Liver (tissue), 10 donors: Measurements from ENCODE around the gene PLD3. TPM values are rescaled to one million over a fixed set of nuclear protein-coding genes. Genes with fewer than 3 reads are reported as not detected.

ENCODE experiments used
- DNase-seq: peaks from one replicate; pipeline ENCODE4 v3.0.0-alpha.2; 2017; ENCODE audit warnings: low spot score
- H3K27ac ChIP-seq, 2 donors: one replicate each; pipeline ENCODE4 v1.7.0; 2013; ENCODE audit warnings: inconsistent platforms in 2 of 2, low read length in 2 of 2, control low read depth in 1 of 2, low read depth in 1 of 2, mild to moderate bottlenecking in 1 of 2
- H3K27me3 ChIP-seq, 4 donors: one replicate each; pipeline versions ENCODE4 v1.6.1 to v1.7.0; 2013; ENCODE audit warnings: low read length in 3 of 4, inconsistent platforms in 1 of 4, mild to moderate bottlenecking in 1 of 4, moderate library complexity in 1 of 4; ENCODE audit not compliant: control insufficient read depth in 4 of 4, insufficient read depth in 4 of 4
- H3K36me3 ChIP-seq, 4 donors: one replicate each; pipeline versions ENCODE4 v1.6.1 to v1.7.0; 2013; ENCODE audit warnings: low read length in 3 of 4, mild to moderate bottlenecking in 3 of 4, low read depth in 1 of 4, moderate library complexity in 1 of 4; ENCODE audit not compliant: control insufficient read depth in 4 of 4, insufficient read depth in 3 of 4
- H3K4me1 ChIP-seq, 4 donors: one replicate each; pipeline versions ENCODE4 v1.6.1 to v1.7.0; 2013; ENCODE audit warnings: low read length in 3 of 4, mild to moderate bottlenecking in 3 of 4, moderate library complexity in 1 of 4; ENCODE audit not compliant: control insufficient read depth in 4 of 4, insufficient read depth in 4 of 4
- H3K4me3 ChIP-seq, 3 donors: one replicate each; pipeline versions ENCODE4 v1.6.1 to v1.7.0; 2013; ENCODE audit warnings: low read length in 3 of 3, control low read depth in 1 of 3, low read depth in 1 of 3, mild to moderate bottlenecking in 1 of 3
- H3K9ac ChIP-seq, 2 donors: one replicate each; pipeline ENCODE4 v1.7.0; 2013; ENCODE audit warnings: low read length in 2 of 2, mild to moderate bottlenecking in 2 of 2, moderate library complexity in 2 of 2, control low read depth in 1 of 2, low read depth in 1 of 2
- H3K9me3 ChIP-seq, 4 donors: one replicate each; pipeline versions ENCODE4 v1.6.1 to v1.7.0; 2013; ENCODE audit warnings: low read length in 3 of 4; ENCODE audit not compliant: control insufficient read depth in 4 of 4
- EGR1 ChIP-seq, 2 donors: IDR thresholded peaks; 2 replicates each; pipeline ENCODE4 v1.6.1; 2016 to 2018; ENCODE audit warnings: antibody characterized with exemption in 2 of 2, low read depth in 2 of 2
- FOXA1 ChIP-seq: IDR thresholded peaks from 2 replicates; pipeline ENCODE4 v1.6.1; 2016; ENCODE audit warnings: antibody characterized with exemption
- FOXA2 ChIP-seq: IDR thresholded peaks from 2 replicates; pipeline ENCODE4 v1.6.1; 2016; ENCODE audit warnings: antibody characterized with exemption
- GABPA ChIP-seq, 2 donors: IDR thresholded peaks in 1 of 2; conservative IDR thresholded peaks in 1 of 2; 2 replicates each; pipeline ENCODE4 v1.6.1; 2016; ENCODE audit warnings: antibody characterized with exemption in 2 of 2, mild to moderate bottlenecking in 1 of 2, moderate library complexity in 1 of 2
- HNF4A ChIP-seq, 2 donors: conservative IDR thresholded peaks; 2 replicates each; pipeline ENCODE4 v1.6.1; 2016; ENCODE audit warnings: antibody characterized with exemption in 2 of 2, mild to moderate bottlenecking in 2 of 2
- HNF4G ChIP-seq: IDR thresholded peaks from 2 replicates; pipeline ENCODE4 v1.6.1; 2016; ENCODE audit warnings: antibody characterized with exemption
- JUND ChIP-seq, 2 donors: IDR thresholded peaks; 2 replicates each; pipeline ENCODE4 v1.6.1; 2016; ENCODE audit warnings: antibody characterized with exemption in 2 of 2
- NR2F2 ChIP-seq: IDR thresholded peaks from 2 replicates; pipeline ENCODE4 v1.6.1; 2016; ENCODE audit warnings: antibody characterized with exemption
- RAD21 ChIP-seq, 2 donors: IDR thresholded peaks; 2 replicates each; pipeline ENCODE4 v1.6.1; 2016; ENCODE audit warnings: antibody characterized with exemption in 2 of 2, mild to moderate bottlenecking in 2 of 2
- RXRA ChIP-seq, 2 donors: IDR thresholded peaks; 2 replicates each; pipeline ENCODE4 v1.6.1; 2017 to 2018; ENCODE audit warnings: antibody characterized with exemption in 2 of 2, mild to moderate bottlenecking in 1 of 2
- SP1 ChIP-seq: IDR thresholded peaks from 2 replicates; pipeline ENCODE4 v1.6.1; 2018; ENCODE audit warnings: antibody characterized with exemption, mild to moderate bottlenecking
- TAF1 ChIP-seq: conservative IDR thresholded peaks from 2 replicates; pipeline ENCODE4 v1.6.1; 2016; ENCODE audit warnings: antibody characterized with exemption, mild to moderate bottlenecking
- YY1 ChIP-seq: IDR thresholded peaks from 2 replicates; pipeline ENCODE4 v1.6.1; 2016; ENCODE audit warnings: antibody characterized with exemption, mild to moderate bottlenecking
- WGBS: extraction: QIAGEN DNeasy Blood & Tissue Kit; methylation state at CpG from one replicate; pipeline ENCODE4 v1.1.7; 2013; 5-methylcytosine and 5-hydroxymethylcytosine counted together
- polyA plus RNA-seq, 2 donors: library from polyadenylated mRNA; stranded (reverse) in 1 of 2; unstranded in 1 of 2; fragments of 200-250 nt in 1 of 2; fragments of >200 nt in 1 of 2; fragmentation: Nextera tagmentation in 1 of 2; extraction: Ambion mirVana in 1 of 2; gene quantifications; one replicate each; pipeline versions ENCODE4 v1.2.1 to v1.2.3, GENCODE V29; 2013 to 2015
- small RNA-seq: library from RNA; depleted of rRNA; stranded (forward); fragments of <200 nt; gene quantifications from one replicate; pipeline ENCODE3, GENCODE V24; 2014
- total RNA-seq, 2 donors: library from RNA; depleted of rRNA; stranded (reverse); fragments of >200 nt; gene quantifications; one replicate each; pipeline ENCODE4 v1.2.3, GENCODE V29; 2014
- TF ChIP-seq, protein P1 (sequence below): IDR thresholded peaks from 2 replicates; pipeline ENCODE4 v1.6.1; 2016; ENCODE audit warnings: antibody characterized with exemption
- TF ChIP-seq, protein P2 (sequence below): IDR thresholded peaks from 2 replicates; pipeline ENCODE4 v1.6.1; 2016; ENCODE audit warnings: antibody characterized with exemption
- TF ChIP-seq, protein P3 (sequence below): IDR thresholded peaks from 2 replicates; pipeline ENCODE4 v1.6.1; 2016; ENCODE audit warnings: antibody characterized with exemption
- TF ChIP-seq, protein P4 (sequence below): fragments of 150-350 bp; IDR thresholded peaks from 2 replicates; pipeline ENCODE4 v1.5.1; 2017; ENCODE audit warnings: improper control_type of control experiment, low read depth, low read length; ENCODE audit not compliant: missing input control
- TF ChIP-seq, protein P5 (sequence below): IDR thresholded peaks from 2 replicates; pipeline ENCODE4 v1.6.1; 2016; ENCODE audit warnings: antibody characterized with exemption, mild to moderate bottlenecking
- donor health status: healthy.
- donor health status: healthy.
- donor health status: healthy.
- donor health status: healthy.
- donor health status: healthy.

The PLD3 gene
- total and polyA plus RNA-seq, 4 donors = 56.0 to 125 (median 105) TPM

DNA sequence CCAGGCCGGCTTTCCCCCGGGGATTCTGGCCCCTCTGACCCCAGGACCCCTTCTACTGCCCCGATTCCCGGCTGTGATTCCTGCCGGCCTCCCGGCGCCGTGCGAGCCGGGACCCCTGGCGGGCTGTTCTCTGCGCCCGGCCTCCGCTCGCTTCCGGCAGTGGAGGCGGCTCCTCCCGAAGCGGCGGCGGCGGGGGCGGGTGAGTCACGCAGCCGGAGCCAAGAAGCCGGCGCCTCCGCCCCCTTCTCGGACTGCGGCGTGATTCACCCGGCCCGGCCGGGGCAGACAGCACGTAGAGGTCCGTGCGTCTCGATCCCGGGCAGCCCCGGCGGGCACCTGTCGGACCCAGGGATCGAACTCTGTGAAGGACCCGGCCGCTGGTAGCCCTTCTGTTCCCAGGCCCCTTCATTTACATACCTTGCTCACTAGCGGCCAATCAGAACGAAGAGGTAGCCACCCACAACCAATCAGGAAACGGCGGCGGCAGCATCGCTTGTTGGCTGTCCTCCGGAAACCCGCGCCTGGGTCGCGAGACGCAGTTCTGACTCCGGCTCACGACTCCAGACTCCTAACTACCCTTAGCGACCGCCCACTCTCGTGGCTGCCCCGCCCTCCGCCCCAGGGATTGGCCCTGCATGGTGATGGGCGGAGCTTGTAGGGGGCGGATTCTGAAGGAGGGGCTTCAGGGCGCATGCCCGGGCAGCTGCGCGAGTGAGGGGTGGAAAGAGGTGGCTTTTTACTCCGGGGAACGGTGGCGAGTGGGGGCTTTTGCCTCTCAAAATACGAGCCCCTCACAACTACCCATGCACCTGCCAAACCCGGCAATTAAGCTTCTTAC lies 77.2 kb downstream of the PLD3 start, which contains the start of gene SERTAD1:
Gene SERTAD1, minus strand, starts transcription at position 543 of the 838 bp plus-strand sequence. CDS start 2,446 bp downstream, outside the sequence.
- H3K4me1 ChIP-seq = peaks cover 0 to 16% (median 9%) of the 10 kb centered on the region in 4 donors
- peak within 1 kb of the TSS; percentile 74 to 82 (median 74) for H3K4me3 ChIP-seq
- no peaks in the 10 kb centered on the region for H3K27me3 ChIP-seq
- no peaks in the 10 kb centered on the region for H3K9me3 ChIP-seq
- under 1% methylated on average over 75 of the region's 75 CpGs for WGBS
- peak within 1 kb of the TSS; percentile 88 to 95 for H3K27ac ChIP-seq
- DNase-seq = peak; percentile 100
- peak within 1 kb of the TSS; percentile 76 to 87 for H3K9ac ChIP-seq
- TF ChIP-seq, protein P1, sequence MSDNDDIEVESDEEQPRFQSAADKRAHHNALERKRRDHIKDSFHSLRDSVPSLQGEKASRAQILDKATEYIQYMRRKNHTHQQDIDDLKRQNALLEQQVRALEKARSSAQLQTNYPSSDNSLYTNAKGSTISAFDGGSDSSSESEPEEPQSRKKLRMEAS = peak; percentile 94
- TF ChIP-seq, protein P2, sequence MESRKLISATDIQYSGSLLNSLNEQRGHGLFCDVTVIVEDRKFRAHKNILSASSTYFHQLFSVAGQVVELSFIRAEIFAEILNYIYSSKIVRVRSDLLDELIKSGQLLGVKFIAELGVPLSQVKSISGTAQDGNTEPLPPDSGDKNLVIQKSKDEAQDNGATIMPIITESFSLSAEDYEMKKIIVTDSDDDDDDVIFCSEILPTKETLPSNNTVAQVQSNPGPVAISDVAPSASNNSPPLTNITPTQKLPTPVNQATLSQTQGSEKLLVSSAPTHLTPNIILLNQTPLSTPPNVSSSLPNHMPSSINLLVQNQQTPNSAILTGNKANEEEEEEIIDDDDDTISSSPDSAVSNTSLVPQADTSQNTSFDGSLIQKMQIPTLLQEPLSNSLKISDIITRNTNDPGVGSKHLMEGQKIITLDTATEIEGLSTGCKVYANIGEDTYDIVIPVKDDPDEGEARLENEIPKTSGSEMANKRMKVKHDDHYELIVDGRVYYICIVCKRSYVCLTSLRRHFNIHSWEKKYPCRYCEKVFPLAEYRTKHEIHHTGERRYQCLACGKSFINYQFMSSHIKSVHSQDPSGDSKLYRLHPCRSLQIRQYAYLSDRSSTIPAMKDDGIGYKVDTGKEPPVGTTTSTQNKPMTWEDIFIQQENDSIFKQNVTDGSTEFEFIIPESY = peak; percentile 82
- TF ChIP-seq JUND (IDR thresholded peaks at IDR 0.05) (peak; percentile 22 to 23), SP1 (peak; percentile 97), TAF1 (peak; percentile 97), HNF4A (conservative IDR thresholded peaks at IDR 0.05) (peak; percentile 46 to 48), RXRA (IDR thresholded peaks at IDR 0.05) (peak; percentile 61 to 72), RAD21 (IDR thresholded peaks at IDR 0.05) (peak; percentile 25 to 34), GABPA (IDR thresholded peaks at IDR 0.05 in 1 of 2, conservative IDR thresholded peaks at IDR 0.05 in 1 of 2) (peak in 1 of 2 donors; percentile 64), FOXA1 (peak; percentile 66), NR2F2 (no peak), FOXA2 (no peak), HNF4G (no peak), EGR1 (IDR thresholded peaks at IDR 0.05; ENCODE audit: low read depth in 2 of 2) (peak; percentile 70 to 80), YY1 (peak; percentile 81)
- TF ChIP-seq, protein P3, sequence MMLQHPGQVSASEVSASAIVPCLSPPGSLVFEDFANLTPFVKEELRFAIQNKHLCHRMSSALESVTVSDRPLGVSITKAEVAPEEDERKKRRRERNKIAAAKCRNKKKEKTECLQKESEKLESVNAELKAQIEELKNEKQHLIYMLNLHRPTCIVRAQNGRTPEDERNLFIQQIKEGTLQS = no peak
- TF ChIP-seq, protein P4, sequence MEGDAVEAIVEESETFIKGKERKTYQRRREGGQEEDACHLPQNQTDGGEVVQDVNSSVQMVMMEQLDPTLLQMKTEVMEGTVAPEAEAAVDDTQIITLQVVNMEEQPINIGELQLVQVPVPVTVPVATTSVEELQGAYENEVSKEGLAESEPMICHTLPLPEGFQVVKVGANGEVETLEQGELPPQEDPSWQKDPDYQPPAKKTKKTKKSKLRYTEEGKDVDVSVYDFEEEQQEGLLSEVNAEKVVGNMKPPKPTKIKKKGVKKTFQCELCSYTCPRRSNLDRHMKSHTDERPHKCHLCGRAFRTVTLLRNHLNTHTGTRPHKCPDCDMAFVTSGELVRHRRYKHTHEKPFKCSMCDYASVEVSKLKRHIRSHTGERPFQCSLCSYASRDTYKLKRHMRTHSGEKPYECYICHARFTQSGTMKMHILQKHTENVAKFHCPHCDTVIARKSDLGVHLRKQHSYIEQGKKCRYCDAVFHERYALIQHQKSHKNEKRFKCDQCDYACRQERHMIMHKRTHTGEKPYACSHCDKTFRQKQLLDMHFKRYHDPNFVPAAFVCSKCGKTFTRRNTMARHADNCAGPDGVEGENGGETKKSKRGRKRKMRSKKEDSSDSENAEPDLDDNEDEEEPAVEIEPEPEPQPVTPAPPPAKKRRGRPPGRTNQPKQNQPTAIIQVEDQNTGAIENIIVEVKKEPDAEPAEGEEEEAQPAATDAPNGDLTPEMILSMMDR = peak; percentile 39
- TF ChIP-seq, protein P5, sequence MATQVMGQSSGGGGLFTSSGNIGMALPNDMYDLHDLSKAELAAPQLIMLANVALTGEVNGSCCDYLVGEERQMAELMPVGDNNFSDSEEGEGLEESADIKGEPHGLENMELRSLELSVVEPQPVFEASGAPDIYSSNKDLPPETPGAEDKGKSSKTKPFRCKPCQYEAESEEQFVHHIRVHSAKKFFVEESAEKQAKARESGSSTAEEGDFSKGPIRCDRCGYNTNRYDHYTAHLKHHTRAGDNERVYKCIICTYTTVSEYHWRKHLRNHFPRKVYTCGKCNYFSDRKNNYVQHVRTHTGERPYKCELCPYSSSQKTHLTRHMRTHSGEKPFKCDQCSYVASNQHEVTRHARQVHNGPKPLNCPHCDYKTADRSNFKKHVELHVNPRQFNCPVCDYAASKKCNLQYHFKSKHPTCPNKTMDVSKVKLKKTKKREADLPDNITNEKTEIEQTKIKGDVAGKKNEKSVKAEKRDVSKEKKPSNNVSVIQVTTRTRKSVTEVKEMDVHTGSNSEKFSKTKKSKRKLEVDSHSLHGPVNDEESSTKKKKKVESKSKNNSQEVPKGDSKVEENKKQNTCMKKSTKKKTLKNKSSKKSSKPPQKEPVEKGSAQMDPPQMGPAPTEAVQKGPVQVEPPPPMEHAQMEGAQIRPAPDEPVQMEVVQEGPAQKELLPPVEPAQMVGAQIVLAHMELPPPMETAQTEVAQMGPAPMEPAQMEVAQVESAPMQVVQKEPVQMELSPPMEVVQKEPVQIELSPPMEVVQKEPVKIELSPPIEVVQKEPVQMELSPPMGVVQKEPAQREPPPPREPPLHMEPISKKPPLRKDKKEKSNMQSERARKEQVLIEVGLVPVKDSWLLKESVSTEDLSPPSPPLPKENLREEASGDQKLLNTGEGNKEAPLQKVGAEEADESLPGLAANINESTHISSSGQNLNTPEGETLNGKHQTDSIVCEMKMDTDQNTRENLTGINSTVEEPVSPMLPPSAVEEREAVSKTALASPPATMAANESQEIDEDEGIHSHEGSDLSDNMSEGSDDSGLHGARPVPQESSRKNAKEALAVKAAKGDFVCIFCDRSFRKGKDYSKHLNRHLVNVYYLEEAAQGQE = peak; percentile 86
- H3K36me3 ChIP-seq = peaks cover 2 to 5% (median 4%) of the 10 kb centered on the region in 4 donors

Small RNA genes within 50 kb of the gene (small RNA-seq; reads per million reads assigned to genes)
- gene MIR6796 = not detected
- gene RF00019 = not detected
- gene RNU6-945P = not detected

Other genes with a start within 250 kb of the PLD3 start
- gene MAP3K10, start 157.3 kb upstream of the PLD3 start, total RNA-seq = 1 to 10 TPM in 1 of 2 donors, under 1 TPM in 1; 0.65 to 3.9 TPM
- gene MAP3K10, start 157.3 kb upstream of the PLD3 start, polyA plus RNA-seq = 1 to 10 TPM in 1 of 2 donors, under 1 TPM in 1; 0.92 to 3.2 TPM
- gene TTC9B, start 130.3 kb upstream of the PLD3 start, total RNA-seq = not detected
- under 1 TPM in 1 of 2 donors, not detected in 1; 0.14 TPM for gene TTC9B, start 130.3 kb upstream of the PLD3 start, polyA plus RNA-seq
- gene CCNP, start 122.0 kb upstream of the PLD3 start, total RNA-seq = 1 to 10 TPM in 1 of 2 donors, under 1 TPM in 1; 0.84 to 2.5 TPM
- gene CCNP, start 122.0 kb upstream of the PLD3 start, polyA plus RNA-seq = 1 to 10 TPM; 1.2 to 3.7 TPM
- 100 to 1,000 TPM in 1 of 2 donors, 10 to 100 TPM in 1; 49.6 to 110 TPM for gene AKT2, start 63.4 kb upstream of the PLD3 start, total RNA-seq
- 10 to 100 TPM; 23.2 to 71.3 TPM for gene AKT2, start 63.4 kb upstream of the PLD3 start, polyA plus RNA-seq
- 1 to 10 TPM; 3.9 to 4.3 TPM for gene C19orf47, start 298 bp upstream of the PLD3 start, total RNA-seq
- 1 to 10 TPM; 5.7 to 6.0 TPM for gene C19orf47, start 298 bp upstream of the PLD3 start, polyA plus RNA-seq
- gene HIPK4, start 41.5 kb downstream of the PLD3 start, total RNA-seq = under 1 TPM in 1 of 2 donors, not detected in 1; 0.17 TPM
- under 1 TPM in 1 of 2 donors, not detected in 1; 0.02 TPM for gene HIPK4, start 41.5 kb downstream of the PLD3 start, polyA plus RNA-seq
- gene PRX, start 64.7 kb downstream of the PLD3 start, total RNA-seq = 1 to 10 TPM in 1 of 2 donors, under 1 TPM in 1; 0.56 to 1.0 TPM
- gene PRX, start 64.7 kb downstream of the PLD3 start, polyA plus RNA-seq = under 1 TPM; 0.03 to 0.47 TPM
- gene SERTAD1, start 77.3 kb downstream of the PLD3 start, total RNA-seq = 1 to 10 TPM; 3.7 to 6.0 TPM
- gene SERTAD1, start 77.3 kb downstream of the PLD3 start, polyA plus RNA-seq = 1 to 10 TPM; 3.6 to 6.8 TPM
- 1 to 10 TPM; 6.9 to 7.0 TPM for gene SERTAD3, start 95.6 kb downstream of the PLD3 start, total RNA-seq
- gene SERTAD3, start 95.6 kb downstream of the PLD3 start, polyA plus RNA-seq = 1 to 10 TPM; 6.1 to 8.9 TPM
- gene BLVRB, start 117.0 kb downstream of the PLD3 start, total RNA-seq = 1,000 to 10,000 TPM in 1 of 2 donors, 100 to 1,000 TPM in 1; 132 to 1,243 TPM
- gene BLVRB, start 117.0 kb downstream of the PLD3 start, polyA plus RNA-seq = 100 to 1,000 TPM; 192 to 312 TPM
- 1 to 10 TPM in 1 of 2 donors, under 1 TPM in 1; 0.84 to 1.1 TPM for gene SPTBN4, start 118.3 kb downstream of the PLD3 start, total RNA-seq
- gene SPTBN4, start 118.3 kb downstream of the PLD3 start, polyA plus RNA-seq = under 1 TPM; 0.13 to 0.40 TPM
- gene SHKBP1, start 228.2 kb downstream of the PLD3 start, total RNA-seq = 10 to 100 TPM; 10.1 to 11.0 TPM
- gene SHKBP1, start 228.2 kb downstream of the PLD3 start, polyA plus RNA-seq = 10 to 100 TPM; 19.8 to 22.9 TPM